Left hindlimb (tissue), 1 donor: Measurements from ENCODE around the gene DNASE1L2.
"Not testable (repeated sequence)": the region's sequence is repeated elsewhere in the genome, so short reads cannot be mapped to it uniquely, and the experiment has no call there.

Source experiments
- DNase-seq: peaks from one replicate; pipeline ENCODE4 v3.0.0-alpha.2; 2018

Gene DNASE1L2

GRCh38 chr16:2236337-2237101, at the start of gene DNASE1L2:
Gene DNASE1L2, plus strand, starts transcription at chr16:2236444. Its CDS starts 373 bp downstream, at chr16:2236817.
- DNase-seq = peak; percentile 63

DNA sequence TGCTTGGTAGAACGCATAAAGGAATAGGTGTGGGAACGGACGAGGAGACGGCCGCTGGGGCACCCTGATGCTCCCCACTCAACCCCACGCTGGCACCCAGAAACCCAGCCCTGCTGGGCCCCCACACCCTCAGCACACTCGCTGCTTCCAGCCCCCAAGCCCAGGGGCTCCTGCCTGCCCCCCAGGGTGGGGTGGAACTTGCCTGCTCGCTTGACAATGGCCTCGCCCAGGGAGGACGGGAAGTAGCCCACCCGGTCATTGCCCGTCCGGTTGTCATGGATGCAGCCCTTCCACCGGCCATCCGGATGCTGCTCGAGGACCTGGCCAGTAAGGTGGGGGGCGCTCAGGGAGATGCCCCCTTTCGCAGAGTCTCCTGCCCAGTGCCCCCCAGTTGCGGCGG, 49.7 kb upstream of the DNASE1L2 start:
- no peak for DNase-seq

DNA sequence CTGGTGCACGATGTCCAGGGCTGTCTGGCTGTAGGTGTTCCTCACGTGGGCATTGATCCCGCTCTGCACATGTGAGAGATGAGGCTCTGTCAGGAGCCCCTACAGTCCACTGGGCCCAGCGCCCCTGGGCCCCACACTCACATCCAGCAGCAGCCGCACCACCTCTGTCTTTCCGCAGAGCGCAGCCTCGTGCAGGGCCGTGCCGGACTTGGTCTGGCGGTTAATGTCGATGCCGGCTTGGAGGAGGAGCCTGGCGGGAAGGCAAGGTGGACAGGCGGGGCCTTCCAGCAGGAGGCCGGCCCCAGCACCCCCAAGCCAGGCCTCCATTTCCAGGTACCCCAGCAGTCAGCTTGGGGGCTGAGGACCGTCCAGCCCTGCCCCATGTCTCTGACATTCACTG, 49.0 kb upstream of the DNASE1L2 start:
- DNase-seq = no peak

GRCh38 chr16:2188395-2188794, 47.8 kb upstream of the DNASE1L2 start:
- no peak for DNase-seq

DNA sequence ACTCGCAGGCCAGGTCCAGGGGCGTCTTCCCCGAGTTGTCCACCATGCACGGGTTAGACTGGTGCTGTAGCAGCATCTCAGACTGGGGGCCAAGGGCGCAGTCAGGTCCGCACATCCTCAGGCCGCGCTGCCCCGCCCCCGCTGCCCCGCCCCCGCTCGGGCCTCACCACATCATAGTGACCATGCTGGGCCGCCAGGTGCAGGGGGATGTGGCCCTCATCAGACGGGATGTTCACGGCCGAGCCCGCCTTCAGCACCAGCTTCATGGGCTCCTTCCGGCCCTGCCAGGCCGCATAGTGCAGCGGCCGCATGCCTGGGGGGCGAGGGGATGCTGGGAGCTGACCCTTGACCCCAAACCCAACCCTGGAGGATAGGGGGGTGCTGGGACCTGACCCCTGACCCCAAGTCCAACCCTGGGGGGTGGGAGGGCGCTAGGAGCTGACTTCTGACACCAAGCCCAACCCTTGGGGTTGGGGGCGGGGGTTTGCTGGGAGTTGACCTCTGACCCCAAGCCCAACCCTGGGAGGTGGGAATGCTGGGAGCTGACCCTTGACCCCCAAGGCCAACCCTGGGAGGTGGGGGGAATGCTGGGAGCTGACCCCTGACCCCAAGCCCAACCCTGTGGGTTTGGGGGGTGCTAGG, 46.9 kb upstream of the DNASE1L2 start:
- DNase-seq = no peak

DNA sequence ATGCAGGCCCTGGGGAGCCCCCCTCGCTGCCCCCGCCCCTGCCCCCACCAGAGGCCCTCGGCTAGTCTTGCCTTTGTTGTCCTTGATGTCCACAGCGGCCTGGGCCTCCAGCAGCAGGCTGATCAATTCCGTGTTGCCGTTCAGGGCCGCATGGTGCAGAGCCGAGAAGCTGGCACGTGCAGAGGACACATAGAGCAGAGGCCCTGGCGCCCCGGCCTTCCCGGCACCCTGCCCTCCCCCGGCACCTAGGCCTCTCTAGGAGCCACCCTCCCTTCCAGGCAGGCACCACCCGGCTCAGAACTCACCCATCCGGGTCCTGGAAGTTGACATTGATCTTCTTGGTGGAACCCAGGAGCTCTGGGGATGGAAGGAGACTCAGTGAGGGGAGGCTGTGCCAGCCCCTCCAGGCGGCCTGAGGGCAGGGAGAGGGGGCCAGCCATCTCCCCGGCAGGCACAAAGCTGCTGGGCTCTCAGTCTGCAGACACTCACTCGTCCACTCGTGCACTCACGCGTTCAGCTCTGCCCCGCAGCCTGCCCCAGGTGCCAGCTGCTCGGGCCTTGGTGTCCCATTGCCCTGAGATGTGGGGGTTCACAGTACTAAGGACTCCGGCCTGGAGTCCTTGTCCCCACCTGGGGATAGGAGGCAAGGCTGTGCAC, 46.1 kb upstream of the DNASE1L2 start:
- no peak for DNase-seq

DNA sequence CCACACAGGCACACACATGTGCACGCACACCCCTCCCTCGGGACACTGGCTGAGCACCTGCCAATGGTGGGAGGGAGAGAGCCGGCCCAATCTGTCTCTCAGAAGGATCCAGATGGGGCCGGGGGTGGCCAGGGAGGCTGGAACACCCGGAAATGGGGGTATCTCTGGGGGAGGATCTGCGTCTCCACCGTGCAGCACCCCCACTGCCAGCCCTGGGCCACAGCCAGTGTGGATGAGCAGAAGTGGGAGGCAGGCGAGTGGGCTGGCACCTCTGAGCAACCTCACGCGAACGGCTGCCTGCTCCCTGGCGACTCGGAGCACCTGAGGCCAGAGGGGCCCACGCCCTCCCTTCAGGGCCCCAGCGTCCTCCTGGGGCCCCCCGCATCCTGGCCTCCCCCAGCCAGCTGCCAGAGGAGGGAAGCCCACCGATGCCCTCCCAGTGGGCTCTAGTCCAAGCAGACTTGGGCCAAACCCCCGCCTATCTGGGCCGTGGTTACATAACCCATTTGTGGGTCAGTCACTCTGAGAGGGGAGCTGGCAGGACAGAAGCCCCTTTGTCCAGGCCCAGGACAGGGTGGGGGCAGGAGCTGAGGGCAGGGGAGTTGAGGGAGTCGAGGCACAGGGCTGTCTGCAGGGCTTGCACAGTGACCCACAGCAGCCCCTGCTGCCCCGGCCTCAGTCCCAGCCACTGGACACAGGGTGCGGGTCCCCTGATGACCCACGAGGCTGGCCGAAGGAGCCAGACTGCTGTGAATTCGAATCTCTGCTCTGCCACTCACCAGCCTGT, 45.4 kb upstream of the DNASE1L2 start:
- no peak for DNase-seq

- DNase-seq = no peak
Observed at GRCh38 chr16:2191446-2191706, 44.9 kb upstream of the DNASE1L2 start.

DNA sequence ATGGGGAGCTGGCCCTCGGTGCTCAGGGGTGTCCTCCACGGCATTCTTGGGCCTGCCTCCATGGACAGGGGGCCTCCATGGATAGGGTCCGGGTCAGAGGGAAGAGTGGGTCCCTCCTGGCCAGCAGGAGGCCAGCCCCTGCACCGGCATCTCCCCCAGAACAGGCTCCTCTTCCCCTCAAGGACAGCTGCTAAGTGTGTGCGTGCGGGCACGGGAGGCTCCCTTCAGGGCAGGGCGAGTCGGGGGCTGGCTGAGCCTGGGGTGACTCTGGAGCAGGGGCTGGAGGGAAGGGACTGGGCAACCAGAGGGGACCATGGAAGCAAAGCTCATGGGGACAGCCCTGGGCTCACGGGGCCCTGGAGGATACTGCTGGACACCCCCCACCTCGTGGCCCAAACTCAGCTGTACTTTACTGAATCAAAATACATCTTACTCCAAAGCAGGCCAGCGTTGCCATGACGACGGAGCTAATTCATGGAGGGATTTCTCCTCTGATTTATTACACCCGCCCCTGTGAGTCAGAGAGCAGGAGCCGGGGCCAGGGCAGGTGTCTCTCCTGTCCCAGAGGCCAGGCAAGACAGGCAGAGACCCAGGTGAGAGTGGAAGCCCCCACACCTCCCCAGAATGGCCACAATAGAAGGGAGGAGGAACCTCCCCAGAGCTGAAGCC, 41.9 kb upstream of the DNASE1L2 start:
- no peak for DNase-seq

DNA sequence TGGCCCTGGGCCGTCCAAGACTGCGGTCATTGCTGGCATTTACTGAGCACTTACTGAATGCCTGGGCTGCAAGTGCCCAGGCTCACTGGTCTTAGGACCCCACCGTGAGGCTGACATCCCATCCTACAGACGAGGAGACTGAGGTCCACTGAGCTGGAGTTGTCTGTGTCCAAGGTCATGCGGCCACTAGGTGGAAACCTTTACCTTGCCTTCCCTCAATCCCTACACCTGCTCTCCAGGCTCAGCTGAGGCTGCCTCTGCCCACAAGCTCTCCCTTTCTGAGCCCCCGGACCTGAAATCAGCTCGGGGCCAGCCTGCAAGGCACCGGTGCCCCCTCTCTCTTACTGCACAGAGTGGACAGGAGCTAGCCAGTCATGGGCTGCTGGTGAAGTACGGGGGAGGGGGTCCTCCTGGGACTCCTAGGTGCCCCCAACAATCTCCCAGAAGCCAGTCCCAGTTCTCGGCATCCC, 41.4 kb upstream of the DNASE1L2 start:
- DNase-seq = no peak

DNA sequence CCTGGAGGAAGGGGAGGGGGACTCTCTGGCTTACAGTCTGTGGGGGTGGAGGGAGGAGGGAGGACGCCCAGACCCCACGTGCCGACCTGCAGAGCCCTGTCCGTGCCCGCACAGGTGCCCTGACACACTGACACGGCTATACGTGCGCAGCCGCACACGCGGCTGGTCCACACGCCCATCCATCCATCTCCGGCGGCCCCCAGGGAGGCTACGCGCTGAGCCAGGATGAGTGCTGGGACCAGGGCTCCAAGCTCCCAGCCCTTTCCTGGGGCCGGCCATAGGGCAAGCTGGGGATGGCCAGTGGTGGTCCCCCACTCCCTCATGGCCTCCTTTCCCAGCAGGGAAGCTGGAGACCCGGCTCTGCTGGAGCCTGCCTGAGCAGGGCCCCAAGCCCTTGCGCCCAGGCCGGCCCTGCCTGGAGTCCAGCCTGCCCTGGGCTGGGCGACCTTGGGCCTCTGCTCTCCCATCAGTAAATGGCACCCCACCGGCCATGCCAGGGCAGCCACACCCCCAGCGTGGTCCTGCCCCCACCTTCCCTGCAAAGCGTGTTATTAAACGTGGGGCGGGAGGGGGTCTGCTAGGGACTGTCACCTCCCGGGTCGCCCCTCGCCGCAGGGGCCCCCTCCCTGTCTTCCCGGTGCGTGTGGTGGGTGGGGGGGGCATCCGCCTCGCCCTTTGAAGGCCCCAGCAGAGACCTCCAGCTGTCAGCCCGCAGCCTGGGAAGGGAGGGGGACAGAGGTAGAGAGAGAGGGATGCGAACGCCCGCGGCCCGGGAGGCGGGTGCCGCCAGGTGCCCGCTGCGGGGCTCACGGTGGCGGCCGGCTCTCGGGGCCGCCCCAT, 40.7 kb upstream of the DNASE1L2 start:
- DNase-seq = no peak

DNA sequence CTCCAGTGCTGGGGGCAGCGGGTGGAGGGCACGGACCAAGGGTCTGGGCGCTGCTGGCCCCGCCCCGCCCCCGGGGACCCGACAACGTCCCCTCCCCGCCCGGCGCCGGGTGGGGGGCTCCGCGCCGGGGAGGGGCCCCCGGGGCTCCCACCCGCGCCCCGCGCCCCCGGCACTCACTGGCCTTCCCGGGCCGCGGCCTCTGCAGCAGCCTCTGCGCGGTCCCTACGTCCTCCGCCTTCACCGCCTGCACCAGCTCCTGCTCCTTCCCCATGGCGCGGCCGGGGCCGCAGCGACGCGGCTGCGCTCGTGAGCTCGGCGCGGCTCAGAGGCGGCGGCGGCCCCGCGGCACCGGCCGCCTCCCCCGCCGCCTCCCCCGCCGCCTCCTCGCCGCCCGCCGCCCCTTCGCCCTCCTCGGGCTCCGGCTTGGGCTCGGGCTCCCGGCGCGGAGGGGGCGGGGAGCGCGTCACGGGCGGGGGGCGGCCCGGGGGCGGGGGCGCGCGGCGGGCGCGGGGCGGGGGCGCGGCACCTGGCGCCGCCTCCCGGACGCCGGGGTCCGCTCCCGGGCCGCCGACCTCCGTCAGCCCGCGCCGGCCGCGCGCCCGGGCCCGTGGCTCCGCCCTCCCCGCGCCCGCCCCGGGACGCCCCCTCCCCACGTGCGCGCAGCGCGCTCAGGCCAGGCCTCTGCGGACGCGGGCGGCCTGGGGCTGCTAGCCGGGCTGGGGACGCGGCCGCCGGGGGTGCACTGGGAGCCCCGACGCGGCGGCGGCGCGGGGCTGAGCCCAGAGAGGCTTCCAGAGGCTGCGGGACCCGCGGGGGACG, 39.9 kb upstream of the DNASE1L2 start, which contains the start of gene CASKIN1:
Gene CASKIN1, minus strand, starts transcription at position 444 of the 819 bp plus-strand sequence. Its CDS starts 173 bp downstream, at position 271.
- no peak for DNase-seq

- DNase-seq = no peak
Observed at GRCh38 chr16:2196981-2197511, 39.2 kb upstream of the DNASE1L2 start.

GRCh38 chr16:2197765-2198164, 38.5 kb upstream of the DNASE1L2 start:
- no peak for DNase-seq

GRCh38 chr16:2198283-2198682, 38.0 kb upstream of the DNASE1L2 start:
- DNase-seq = no peak

GRCh38 chr16:2199095-2199494, 37.1 kb upstream of the DNASE1L2 start:
- DNase-seq = no peak

DNA sequence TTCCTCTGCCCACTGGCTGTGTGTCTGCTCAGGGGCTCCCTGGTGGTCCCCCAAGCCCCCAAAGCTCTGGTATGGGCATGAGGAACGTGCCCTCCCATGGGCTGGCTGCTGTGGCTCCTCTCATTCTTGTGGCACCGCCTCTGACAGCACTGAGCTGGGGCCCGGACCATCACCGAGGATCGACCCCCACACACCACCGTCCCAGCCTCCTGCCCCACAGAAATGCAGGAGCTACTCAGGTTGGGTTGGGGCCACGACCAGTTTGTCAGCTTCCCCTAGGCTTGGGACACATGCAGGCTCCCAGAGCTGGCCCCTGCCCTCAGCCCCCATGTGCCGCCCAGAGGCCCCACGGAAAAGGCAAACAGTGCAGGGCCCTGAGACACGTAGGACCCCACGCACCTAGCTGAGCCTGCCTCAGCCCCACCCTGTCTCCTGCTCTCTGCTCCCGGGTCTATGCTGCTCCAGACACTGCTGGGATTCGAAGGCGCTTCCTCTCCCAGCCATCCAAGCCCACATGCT, 36.6 kb upstream of the DNASE1L2 start:
- no peak for DNase-seq

GRCh38 chr16:2200313-2200712, 35.9 kb upstream of the DNASE1L2 start:
- DNase-seq = no peak

- DNase-seq = not testable (repeated sequence)
Observed at GRCh38 chr16:2203119-2203688, 33.0 kb upstream of the DNASE1L2 start.
